GM21825 (cell line): ENCODE results near the gene YBX1.
"Not testable (repeated sequence)": the region's sequence is repeated elsewhere in the genome, so short reads cannot be mapped to it uniquely, and the experiment has no call there.

Experiments used
- ATAC-seq: cut with Tn5 transposase; IDR thresholded peaks from one replicate; pipeline ENCODE4 v1.9.1; 2021; ENCODE audit warnings: mild to moderate bottlenecking, moderate library complexity; ENCODE audit not compliant: unreplicated experiment

The YBX1 gene

DNA sequence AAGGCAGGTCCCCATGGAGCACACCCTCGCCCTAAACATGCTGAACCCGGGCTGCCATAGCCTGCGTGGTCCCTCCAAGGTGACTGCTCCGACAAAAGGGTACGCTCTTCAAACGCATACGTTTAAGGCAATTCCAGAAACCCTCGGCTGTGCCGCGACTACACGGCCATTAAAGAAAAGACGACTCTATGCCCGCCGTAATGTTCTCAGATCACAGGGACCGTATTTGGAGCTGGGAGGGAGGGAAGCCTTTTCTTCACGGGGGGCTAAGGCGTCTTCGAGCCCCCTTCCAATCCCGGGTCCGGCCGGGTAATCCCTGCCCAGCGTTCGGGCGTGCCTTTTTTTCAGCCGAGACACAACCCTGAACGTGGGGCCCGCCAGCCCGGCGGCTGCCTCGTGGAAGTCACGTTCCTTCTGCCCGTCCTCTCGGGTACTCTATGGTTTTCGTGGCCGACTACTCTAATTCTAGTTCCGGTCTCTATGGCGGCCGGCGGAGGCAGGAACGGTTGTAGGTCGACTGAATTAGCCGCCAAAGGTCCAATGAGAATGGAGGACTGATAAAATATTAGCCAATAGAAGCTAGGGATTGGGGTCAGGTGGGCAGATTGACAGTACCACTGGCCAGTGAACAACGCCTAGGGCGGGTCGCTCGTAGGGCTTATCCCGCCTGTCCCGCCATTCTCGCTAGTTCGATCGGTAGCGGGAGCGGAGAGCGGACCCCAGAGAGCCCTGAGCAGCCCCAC is at the start of gene YBX1:
Gene YBX1 (plus strand): TSS at position 678 of the 743 bp plus-strand sequence. CDS start 148 bp downstream, outside the sequence.
- peak; percentile 78 for ATAC-seq

DNA sequence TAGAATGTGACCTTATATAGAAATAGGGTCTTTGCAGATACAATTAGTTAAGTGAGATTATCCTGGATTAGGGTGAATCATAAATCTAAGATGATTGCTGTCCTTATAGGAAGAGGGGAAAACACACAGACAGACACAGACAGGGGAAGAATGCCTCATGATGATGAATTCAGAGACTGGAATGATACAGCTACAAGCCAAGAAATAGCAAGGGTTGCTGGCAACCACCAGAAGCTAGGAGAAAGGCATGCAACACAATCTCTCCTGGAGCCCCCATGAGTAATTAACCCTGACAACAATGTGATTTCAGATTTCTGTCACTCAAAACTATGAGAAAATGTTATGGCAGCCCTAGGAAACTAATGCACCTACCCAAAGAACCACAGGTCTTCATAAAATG is 43.1 kb upstream of the YBX1 start:
- ATAC-seq = no peak

DNA sequence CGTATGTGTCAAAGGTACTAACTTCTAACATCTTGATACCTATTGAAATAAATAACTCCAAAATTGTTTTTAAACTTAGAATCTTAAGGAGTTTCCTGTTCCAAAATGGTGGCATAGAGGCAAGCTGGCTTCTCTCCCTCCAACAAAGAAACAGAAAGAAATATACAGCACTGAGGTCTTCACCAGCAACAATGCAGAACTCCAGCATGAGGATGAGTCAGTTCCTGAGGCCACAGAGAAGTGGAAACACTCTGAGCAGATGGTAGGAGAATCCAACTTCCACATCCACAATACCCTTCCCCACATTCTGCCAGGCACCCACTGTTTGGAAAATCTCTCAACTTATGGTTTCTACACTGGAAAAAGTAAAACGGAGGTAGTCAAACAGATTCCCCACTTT is 36.2 kb upstream of the YBX1 start:
- ATAC-seq = no peak

DNA sequence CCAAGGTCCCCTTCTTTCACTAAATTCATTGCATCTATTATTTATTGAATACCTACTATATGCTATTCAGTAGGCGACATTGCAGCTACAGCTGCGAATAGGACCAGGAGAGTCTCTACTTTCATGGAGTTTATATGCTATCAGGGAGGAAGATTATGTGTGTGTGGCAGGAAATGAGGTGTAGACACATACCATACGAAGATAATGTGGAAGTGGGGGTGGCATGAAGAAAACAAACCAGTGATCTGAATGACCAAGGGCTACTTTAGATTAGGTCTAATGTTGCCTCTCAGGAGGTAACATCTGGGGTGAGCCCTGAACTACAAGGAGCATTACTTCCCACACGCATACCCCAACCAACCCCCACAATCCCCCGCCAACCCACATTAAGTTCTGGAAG is 25.0 kb upstream of the YBX1 start:
- ATAC-seq = no peak

DNA sequence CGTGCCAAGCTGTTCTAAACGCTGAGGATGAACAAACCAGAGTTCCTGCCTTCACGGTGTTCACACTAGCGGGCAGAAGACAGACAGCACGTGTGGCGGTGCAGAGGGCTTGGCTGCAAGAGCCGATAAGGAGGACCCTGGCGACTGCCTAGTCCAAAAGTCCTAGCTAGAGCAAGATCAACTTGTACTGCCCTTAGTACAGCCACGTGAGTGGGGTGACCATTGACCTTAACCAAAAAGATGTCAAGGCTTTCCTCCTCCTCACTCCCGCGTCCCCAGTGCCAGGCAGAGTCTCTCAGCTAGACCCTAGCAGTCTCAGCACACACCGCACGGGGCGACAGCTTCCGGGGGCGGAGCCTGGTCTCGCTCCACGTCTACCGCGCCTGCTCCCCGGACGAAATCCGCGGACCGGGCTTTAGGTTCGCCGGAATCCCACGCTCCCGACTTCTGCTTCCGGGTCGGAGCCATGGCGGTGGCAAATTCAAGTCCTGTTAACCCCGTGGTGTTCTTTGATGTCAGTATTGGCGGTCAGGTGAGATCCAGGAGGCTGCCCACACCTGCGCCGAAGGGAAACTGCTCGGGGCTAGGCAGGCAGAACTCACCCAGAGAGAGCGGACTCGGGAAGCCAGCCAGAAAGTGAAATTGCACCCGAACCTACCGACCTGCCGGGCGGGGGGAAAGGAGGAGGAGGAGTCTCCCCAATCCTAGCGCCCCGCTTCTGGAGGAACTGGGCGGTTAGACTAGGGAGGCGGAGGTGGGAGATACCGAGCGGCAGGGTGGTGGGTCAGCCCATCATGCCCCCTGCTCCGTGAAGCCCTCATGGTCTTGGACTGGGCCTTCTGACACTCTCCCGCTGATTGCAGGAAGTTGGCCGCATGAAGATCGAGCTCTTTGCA is 24.0 kb upstream of the YBX1 start, which contains the start of gene PPIH:
Gene PPIH (plus strand): TSS at position 443 of the 896 bp plus-strand sequence. CDS start 24 bp downstream, at position 467.
- peak; percentile 93 for ATAC-seq

DNA sequence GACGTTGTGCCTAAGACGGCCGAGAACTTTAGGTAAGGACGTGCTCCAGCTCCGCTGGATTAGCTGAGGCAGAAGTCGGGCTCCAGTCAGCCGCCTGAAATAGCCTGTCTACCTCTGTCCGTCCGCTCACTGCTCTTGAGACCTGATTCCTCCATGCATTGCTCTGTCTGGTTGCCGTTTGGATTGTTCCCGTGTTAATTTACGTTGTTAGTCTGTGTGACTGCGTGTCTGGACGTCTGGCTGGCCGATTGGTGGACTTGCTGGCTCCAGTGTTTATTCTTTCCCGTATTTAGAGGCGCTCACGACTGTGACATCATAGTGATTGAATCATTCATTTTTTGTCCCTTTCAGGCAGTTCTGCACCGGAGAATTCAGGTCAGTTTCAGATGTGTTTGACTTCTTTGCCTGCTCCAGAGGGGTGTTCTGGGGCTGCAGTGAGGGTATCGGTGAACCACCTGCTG is 23.3 kb upstream of the YBX1 start:
- ATAC-seq = no peak

DNA sequence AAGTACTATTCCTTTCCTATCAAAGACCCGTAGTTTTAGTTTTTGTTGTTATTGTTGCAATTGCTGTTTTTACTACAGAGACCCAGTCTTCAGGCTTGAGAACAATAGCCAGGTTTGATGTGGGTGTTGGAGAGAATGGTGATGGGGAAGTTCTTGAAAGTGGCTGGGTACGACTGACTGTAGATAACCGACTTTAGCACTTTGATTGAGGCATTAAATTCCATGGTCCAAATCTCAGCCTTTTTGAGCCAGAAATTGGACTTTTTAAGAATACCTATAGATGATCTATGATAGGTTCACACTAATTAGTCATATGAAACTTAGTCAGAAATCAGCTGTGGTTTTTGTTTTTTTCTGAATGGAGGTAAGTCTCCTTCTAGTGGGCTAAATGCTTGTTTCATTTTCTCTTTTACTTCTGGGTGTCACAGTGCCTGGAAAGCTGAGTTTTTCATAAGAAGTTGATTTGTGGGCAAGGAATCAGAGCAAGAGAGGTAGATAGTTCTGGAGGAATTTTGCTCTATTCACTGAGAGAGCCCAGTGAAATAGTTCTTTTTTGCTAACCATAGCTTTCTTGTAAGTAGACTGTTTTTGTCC is 21.2 kb upstream of the YBX1 start:
- ATAC-seq = no peak

DNA sequence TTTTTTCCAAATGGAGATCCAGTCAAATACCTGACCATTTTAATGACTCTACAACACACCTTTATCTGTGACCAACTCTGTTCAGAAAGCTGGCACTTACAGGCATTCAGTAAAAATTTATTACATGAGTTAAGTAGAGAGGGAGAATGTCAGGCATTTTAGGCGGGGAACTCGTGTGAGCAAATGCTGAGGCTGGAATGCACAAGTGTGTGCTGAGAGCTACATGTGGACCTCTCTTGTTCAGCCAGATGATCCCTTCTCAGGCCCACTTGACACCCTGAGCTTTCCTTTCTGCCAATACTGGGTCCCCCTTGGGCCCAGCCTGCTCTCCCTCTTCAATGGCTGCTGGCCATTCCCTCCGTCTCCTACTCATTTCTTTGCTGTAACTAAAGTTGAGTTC is 12.3 kb upstream of the YBX1 start:
- ATAC-seq = no peak

DNA sequence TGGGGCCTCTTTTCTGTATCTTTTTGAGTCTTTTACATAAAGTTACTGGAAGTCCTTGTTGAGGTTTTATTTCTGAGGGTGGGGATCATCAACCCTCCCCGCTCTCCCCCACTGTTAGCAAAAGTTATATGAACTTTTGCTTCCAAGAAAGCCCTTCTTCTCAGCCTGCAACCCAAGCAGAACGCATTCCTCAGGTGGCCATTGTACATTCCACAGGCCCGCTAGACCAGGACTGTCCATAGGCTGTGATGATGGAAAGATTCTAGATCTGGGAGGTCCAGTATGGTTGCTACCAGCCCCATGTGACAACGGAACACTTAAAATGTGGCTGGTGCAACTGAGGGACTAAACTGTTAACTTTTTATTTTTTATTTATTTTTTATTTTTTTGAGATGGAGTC is 11.8 kb upstream of the YBX1 start:
- no peak for ATAC-seq

DNA sequence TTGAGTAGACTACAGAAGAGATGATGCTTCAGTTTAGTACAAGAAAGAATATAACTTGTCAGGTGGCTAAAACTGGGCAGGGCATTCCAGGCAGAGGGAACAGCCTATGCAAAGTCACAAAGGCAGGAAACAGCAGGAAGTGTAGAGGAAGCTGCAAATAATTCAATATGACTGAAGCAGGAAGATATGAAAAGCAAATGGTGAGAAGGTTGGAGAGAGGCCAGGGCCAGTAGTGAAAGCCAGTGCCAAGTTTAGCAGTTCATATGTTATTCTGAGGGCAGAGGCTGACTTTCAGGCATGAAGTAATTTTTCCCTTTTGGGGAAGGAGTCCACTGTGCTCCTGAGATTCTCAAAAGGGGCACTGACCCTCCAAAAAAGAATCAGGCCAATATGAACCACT is 8.0 kb upstream of the YBX1 start:
- no peak for ATAC-seq

DNA sequence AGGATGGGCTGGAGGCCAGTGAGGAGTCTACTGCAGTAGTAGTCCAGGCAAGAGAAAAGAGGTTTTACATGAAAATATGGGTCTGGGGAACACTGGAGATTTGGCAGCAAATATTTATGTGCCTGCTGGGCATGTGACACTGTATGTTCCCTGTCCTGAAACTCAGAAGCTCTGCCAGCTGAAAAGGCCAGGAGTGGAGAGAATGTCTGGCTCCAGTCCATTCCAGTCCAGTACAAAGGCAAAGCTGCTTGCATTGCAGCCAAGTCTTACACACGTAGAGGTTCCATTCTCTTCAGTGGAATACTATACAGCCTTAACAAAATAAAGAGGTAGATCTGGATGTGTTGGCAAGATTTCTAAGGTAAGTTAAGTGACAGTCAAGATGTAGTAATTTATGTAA is 7.5 kb upstream of the YBX1 start:
- no peak for ATAC-seq

DNA sequence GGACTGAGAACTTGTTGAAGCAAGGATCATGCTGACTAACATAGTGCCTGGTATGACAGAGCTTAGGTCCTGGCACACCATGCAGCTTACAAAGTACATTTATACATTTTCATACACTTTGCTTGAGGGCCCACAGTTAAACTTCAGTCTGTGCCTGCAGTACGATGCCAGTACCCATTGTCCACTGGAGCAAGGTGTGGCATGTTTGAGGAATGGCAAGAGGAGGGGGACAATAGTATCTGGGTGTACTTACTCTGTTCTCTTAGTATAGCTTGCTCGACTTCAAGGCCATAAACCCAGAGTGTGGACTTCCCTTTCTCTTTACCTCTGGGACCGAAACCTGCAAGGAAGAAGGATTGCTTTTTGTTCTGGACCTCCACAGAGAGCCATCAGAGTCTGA is 6.8 kb upstream of the YBX1 start:
- no peak for ATAC-seq

DNA sequence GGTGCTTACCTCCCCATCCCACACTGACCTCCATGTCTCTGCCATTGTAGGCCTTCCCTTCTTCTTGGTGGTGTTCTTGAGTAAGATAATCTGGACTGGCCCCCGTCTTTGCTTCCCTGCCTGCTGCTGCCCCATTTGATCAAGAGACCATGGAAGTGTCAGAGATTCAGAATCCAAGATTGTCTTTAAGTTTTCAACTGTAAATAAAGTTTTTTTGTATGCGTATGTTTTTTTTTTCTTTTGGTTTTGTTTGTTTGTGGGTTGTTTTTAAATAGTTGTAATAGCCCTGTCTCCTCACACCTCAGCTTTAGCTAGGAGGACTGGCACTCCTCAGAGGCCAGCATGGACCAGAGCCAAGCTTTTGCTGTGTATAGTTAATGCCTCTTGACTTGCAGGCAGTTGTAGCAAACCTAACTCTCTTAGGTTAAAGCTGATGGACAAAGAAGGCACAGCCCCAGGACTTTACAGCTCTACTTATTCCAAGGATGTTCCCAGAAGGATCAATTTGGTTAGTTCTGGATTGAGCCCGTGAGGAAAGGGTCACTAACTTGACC is 5.6 kb upstream of the YBX1 start:
- no peak for ATAC-seq

DNA sequence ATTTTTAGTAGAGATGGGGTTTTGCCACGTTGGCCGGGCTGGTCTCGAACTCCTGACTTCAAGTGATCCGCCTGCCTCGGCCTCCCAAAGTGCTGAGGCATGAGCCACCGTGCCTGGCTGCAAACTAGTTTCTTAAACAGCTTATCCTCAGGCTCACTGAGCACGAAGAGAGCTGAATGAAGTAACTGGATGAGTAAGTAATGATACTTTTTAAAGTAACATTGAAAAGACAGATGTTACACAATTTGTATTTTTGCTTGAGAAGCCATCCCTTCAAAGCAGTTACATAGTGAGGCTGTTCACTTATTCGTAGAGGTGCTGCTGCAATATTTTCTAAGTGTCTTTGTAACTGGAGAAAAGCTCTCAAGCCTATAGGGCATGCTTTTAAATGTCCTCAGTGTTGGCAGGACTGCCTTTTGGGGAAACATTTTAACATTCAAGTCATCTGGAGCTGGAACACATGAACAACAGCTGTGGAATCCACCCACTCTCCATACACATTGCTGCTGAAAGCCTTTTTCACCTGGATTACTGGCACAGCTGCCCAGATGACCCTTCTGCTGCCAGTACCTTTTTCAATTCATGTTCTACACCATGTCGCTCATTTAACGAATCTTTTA is 2.7 kb upstream of the YBX1 start:
- no peak for ATAC-seq

DNA sequence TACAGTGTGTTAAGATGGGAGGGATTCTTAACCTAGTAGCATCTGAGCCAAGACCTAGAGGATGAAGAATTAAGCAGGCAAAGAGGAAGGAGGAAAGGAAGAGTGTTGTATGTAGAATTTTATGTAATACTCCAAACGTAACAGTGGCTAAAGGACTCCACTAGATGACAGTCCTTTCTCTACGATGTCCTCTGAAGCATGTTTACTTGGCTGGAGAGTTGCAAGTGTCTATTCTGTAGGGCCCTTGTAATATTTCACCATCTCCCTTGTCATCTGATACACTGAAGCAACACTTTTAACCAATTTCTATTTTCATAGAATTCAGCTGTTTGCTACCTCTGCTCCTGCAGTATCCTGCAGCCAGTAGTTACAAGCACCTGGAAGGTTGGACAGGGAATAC is 2.2 kb upstream of the YBX1 start:
- ATAC-seq = no peak

DNA sequence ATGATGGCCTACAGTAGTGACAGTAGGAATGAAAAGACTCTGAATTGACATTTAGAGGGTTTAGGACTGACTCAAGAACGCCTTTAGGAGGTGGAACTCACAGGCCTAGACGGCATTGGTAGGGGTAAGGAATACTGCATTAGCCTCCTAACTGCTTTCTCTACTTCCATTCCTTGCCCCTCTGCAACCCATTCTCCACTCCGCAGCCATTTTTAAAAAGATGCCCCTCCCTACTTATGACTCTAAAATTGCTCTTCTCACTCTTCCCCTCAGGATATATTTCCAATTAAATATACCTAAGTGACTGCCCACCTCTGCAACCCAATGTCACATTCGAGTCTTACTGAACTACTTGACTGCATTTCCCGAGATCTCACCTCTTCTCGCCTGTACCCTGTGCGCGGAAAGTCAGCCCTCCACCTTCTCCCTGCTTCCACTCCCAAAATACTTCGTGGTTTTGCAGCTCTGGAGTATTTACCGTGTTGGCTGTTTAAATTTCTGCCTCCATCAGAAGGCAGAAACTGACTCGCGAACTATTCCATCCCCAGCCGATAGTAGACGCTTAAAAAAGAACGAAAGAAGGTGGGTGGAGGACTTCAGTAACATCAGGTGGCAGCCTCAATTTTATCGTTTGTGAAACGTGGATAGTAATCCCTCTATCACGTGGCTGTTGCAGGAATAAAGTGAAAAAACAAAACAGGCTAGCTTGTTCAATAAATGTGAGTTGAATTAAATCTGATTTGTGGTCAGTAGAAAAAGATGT is 1.1 kb upstream of the YBX1 start:
- ATAC-seq = no peak

DNA sequence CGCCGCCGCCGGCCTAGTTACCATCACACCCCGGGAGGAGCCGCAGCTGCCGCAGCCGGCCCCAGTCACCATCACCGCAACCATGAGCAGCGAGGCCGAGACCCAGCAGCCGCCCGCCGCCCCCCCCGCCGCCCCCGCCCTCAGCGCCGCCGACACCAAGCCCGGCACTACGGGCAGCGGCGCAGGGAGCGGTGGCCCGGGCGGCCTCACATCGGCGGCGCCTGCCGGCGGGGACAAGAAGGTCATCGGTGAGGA is 193 bp downstream of the YBX1 start:
- not testable (repeated sequence) for ATAC-seq

DNA sequence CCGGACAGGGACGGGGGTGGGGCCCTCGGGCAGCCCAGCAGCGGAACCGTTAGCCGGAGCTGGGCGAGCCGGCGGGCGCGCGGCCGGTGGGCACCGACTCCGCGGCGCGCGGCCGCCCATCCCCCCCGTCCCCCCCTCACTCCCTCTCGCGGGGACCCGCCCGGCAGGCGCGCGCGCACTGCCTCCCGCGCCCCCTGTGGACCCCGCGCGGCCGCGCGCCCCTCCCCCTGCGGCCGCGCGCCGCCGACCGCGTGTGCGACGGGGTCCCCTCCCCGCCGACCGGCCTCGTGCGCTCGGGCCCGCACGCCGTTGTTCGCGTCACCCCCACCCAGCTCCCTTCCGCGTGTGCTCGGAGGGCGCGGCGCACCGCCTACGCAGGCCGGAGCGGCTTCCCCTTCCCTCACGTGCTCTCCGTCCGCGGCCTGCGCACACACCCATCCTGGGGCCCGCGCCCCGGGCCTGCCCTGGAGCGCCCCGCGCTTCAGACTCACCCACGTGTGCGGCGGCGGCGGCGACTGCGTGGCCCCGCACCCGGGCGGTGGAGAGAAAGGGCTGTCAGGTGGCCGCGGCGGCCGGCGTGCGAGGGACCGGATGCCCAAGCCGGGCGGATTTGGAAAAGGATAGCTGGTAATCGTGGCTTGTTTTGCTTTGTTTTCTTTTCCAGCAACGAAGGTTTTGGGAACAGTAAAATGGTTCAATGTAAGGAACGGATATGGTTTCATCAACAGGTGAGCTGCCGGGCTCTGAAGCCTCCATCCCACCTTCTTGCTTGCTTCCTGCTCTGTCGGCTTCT is 717 bp downstream of the YBX1 start:
- ATAC-seq = peak; percentile 35

DNA sequence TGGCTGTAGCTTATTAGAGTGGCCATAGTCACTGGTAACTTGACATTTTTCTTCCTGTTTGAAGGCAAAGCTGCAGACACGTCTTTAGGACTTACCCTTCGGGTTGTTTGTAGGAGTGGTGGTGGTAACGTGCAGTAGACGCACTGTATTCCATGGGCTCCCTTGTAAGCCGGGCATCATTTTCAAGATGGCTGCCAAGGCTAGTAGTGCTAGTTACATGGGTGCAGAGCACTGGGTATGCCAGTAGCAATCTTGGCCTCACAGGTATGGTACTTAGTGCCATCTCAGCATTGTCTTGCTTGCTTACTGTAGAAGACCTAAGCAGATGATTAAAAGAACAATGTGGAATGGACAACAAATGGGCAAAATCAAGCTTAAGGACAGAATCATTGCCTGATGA is 1.9 kb downstream of the YBX1 start:
- ATAC-seq = no peak

DNA sequence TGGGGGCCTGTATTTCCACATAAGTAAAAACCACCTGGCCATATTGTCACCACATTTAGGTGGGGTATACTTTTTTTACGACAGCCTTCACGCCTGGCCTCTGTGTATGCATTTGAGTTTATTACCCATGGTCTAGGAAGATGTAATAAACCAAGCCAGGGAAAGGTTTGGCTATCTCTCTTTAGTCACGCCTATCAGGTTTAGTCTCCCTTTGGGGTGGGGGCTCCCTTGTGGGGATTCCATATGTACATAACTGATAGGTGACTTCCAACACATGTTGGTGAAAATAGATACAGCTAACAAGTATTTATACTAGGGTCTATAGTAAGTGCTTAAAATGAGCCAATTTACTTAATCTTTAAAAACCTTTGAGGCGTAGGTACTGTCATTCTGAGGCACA is 4.2 kb downstream of the YBX1 start:
- ATAC-seq = no peak
